T-cell (primary cell): Measurements from ENCODE around the gene BRPF1. TPM values are rescaled to one million over a fixed set of nuclear protein-coding genes. Genes with fewer than 3 reads are reported as not detected.

ENCODE experiments used
- ATAC-seq, 4 experiments: fragments of 200-7000 bp in 3 of 4; fragments of 150-1000 bp in 1 of 4; cut with Tn5 transposase; replicated peaks in 1 of 4; 1 replicate in 3 of 4; 2 replicates in 1 of 4; pipeline ENCODE4 v1.10.0; 2021; ENCODE audit warnings: moderate library complexity in 3 of 4, mild to moderate bottlenecking in 2 of 4, moderate number of reproducible peaks in 1 of 4
- CTCF ChIA-PET, 2 donors: fragments of 300-600 bp; sonication (Branson Sonifier 250); formaldehyde crosslinking; loops; one replicate each; lab custom pipeline; 2022; ENCODE audit warnings: antibody characterized with exemption in 2 of 2; lab: Charles Lee
- POLR2A ChIA-PET, 2 donors: fragments of 300-600 bp; sonication (Branson Sonifier 250); formaldehyde crosslinking; loops; one replicate each; lab custom pipeline; 2022; ENCODE audit warnings: antibody characterized with exemption in 2 of 2; lab: Charles Lee
- DNase-seq, 35 experiments: peaks; one replicate each; pipeline versions ENCODE4 v3.0.0 to v3.0.0-alpha.2; 2013 to 2023
- H3K27ac ChIP-seq: one replicate; pipeline ENCODE4 v1.5.1; 2013; ENCODE audit warnings: low read length
- H3K27me3 ChIP-seq, 2 experiments: replicated peaks in 1 of 2; 1 replicate in 1 of 2; 2 replicates in 1 of 2; pipeline versions ENCODE4 v1.6.1 to v1.7.0; 2013; ENCODE audit warnings: low read length in 1 of 2, mixed read lengths in 1 of 2; ENCODE audit not compliant: control insufficient read depth in 2 of 2, insufficient read depth in 2 of 2; ENCODE audit errors: extremely low read depth in 1 of 2
- H3K36me3 ChIP-seq, 2 donors: 1 replicate in 1 of 2; 2 replicates in 1 of 2; pipeline versions ENCODE4 v1.6.1 to v1.7.0; 2013; ENCODE audit warnings: low read length in 1 of 2; ENCODE audit not compliant: control insufficient read depth in 2 of 2, insufficient read depth in 1 of 2; ENCODE audit errors: extremely low read depth in 1 of 2
- H3K4me1 ChIP-seq, 2 experiments: 1 replicate in 1 of 2; 2 replicates in 1 of 2; pipeline versions ENCODE4 v1.6.1 to v1.7.0; 2013; ENCODE audit warnings: low read length in 2 of 2, mixed read lengths in 1 of 2; ENCODE audit not compliant: insufficient read depth in 2 of 2, control insufficient read depth in 1 of 2; ENCODE audit errors: extremely low read depth in 1 of 2
- H3K4me3 ChIP-seq, 2 donors: 1 replicate in 1 of 2; 2 replicates in 1 of 2; pipeline versions ENCODE4 v1.5.1 to v1.7.0; 2013; ENCODE audit warnings: mild to moderate bottlenecking in 2 of 2, low read length in 1 of 2, moderate library complexity in 1 of 2; ENCODE audit not compliant: control insufficient read depth in 1 of 2; ENCODE audit errors: extremely low read depth in 1 of 2
- H3K9me3 ChIP-seq: 2 replicates; pipeline ENCODE4 v1.7.0; 2013
- H3K27ac Mint-ChIP-seq, 2 donors: one replicate each; pipeline ENCODE4 v1.8.0; 2020 to 2021; ENCODE audit warnings: mild to moderate bottlenecking in 2 of 2, mixed read lengths in 2 of 2
- H3K27me3 Mint-ChIP-seq, 2 donors: one replicate each; pipeline ENCODE4 v1.8.0; 2021 to 2022; ENCODE audit warnings: mixed read lengths in 2 of 2
- H3K36me3 Mint-ChIP-seq: one replicate; pipeline ENCODE4 v1.8.0; 2021; ENCODE audit warnings: mixed read lengths
- H3K4me1 Mint-ChIP-seq, 3 donors: one replicate each; pipeline ENCODE4 v1.8.0; 2020 to 2022; ENCODE audit warnings: mixed read lengths in 3 of 3, mild to moderate bottlenecking in 1 of 3
- H3K4me3 Mint-ChIP-seq, 3 donors: one replicate each; pipeline ENCODE4 v1.8.0; 2020 to 2022; ENCODE audit warnings: mild to moderate bottlenecking in 3 of 3, mixed read lengths in 3 of 3, moderate library complexity in 3 of 3
- H3K9me3 Mint-ChIP-seq, 3 donors: one replicate each; pipeline ENCODE4 v1.8.0; 2020 to 2022; ENCODE audit warnings: mixed read lengths in 3 of 3
- WGBS: methylation state at CpG from one replicate; pipeline ENCODE4 v1.1.5; 2013; ENCODE audit warnings: missing lambda C conversion rate; ENCODE audit not compliant: insufficient coverage; 5-methylcytosine and 5-hydroxymethylcytosine counted together
- total RNA-seq, 35 experiments: library from RNA in 6 of 35; stranded (reverse) in 6 of 35; fragments of 120-200 nt in 1 of 35; gene quantifications; one replicate each; pipeline versions ENCODE4 v1.2.1 to v1.2.4 and lab custom pipeline; 2013 to 2026

BRPF1 gene
- total RNA-seq, 5 donors from 2014 or later (not counting 1 experiment from before 2014, with no cell fraction given), result 28.6 to 46.3 (median 39.0) TPM

- H3K9me3 ChIP-seq, result no peaks in the 10 kb centered on the region
- ATAC-seq (peak in 1 of 4 experiments; percentile 55), DNase-seq (peak in 1 of 35 experiments; percentile 45)
- H3K27ac Mint-ChIP-seq, result no peak overlapping the region
- no peak overlapping the region for H3K27ac ChIP-seq
- peaks cover 55 to 60% (median 56%) of the 10 kb centered on the region in 3 donors for H3K4me1 Mint-ChIP-seq
- H3K9me3 Mint-ChIP-seq, result no peaks in the 10 kb centered on the region
- peaks cover 14 to 48% of the 10 kb centered on the region in 2 donors for H3K36me3 ChIP-seq
- H3K36me3 Mint-ChIP-seq, result peaks cover 40% of the 10 kb centered on the region
- WGBS, result 60% methylated on average over 2 of the region's 3 CpGs
- H3K27me3 Mint-ChIP-seq, result no peaks in the 10 kb centered on the region
- H3K4me3 ChIP-seq, result no peak overlapping the region
- ChIA-PET POLR2A (interaction anchor here (0.7 kb wide), 2 partner anchors 52 to 64 kb away, joined by 5 to 6 read pairs; no protein-coding TSS in a partner anchor), CTCF (interaction anchor here in 1 of 2 donors (0.7 kb wide), 1 partner anchor 204 kb away, joined by 7 read pairs; the partner anchor contains the start of gene EMC3)
- H3K4me3 Mint-ChIP-seq, result no peak overlapping the region
- no peaks in the 10 kb centered on the region for H3K27me3 ChIP-seq
- H3K4me1 ChIP-seq, result peaks cover 38 to 53% of the 10 kb centered on the region in 2 experiments
Observed at GRCh38 chr3:9782770-9783169, 51.2 kb downstream of the BRPF1 start.

- H3K27ac ChIP-seq, result no peak overlapping the region
- H3K9me3 ChIP-seq, result no peaks in the 10 kb centered on the region
- no peaks in the 10 kb centered on the region for H3K27me3 ChIP-seq
- Mint-ChIP-seq H3K36me3 (peaks cover 44% of the 10 kb centered on the region), H3K27me3 (no peaks in the 10 kb centered on the region), H3K9me3 (no peaks in the 10 kb centered on the region), H3K4me1 (peaks cover 47 to 51% (median 47%) of the 10 kb centered on the region in 3 donors), H3K27ac (no peak overlapping the region), H3K4me3 (no peak overlapping the region)
- CTCF ChIA-PET, result no interaction called here
- H3K4me3 ChIP-seq, result no peak overlapping the region
- WGBS, result 98% methylated on average over 13 of the region's 14 CpGs
- peaks cover 14 to 53% of the 10 kb centered on the region in 2 donors for H3K36me3 ChIP-seq
- H3K4me1 ChIP-seq, result peaks cover 33 to 45% of the 10 kb centered on the region in 2 experiments
- ATAC-seq (no peak), DNase-seq (no peak)
- POLR2A ChIA-PET, result no interaction called here
Observed at GRCh38 chr3:9783954-9784353, 52.4 kb downstream of the BRPF1 start.

DNA sequence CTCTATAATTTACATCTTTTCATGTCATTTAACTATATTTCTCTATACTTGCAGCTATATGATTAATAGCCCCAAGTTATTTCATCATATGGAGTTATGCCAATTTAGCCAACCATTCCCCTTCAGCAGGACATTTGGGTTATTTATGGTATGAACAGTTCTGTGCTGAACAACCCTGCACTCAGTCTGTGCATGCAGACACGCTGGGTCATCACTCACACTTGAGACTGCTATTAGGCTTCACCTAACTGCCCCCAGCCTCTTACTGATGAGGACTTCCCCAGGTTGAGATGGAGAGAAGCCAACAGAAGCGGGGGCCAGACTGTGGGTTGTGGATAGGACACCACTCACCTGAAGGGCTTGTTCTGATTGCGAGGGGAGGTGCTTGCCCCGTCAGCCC lies 53.4 kb downstream of the BRPF1 start:
- no peaks in the 10 kb centered on the region for H3K27me3 ChIP-seq
- H3K9me3 ChIP-seq, result no peaks in the 10 kb centered on the region
- WGBS, result no CpG with 5 or more reads among the region's 4 CpGs
- Mint-ChIP-seq H3K36me3 (peaks cover 51% of the 10 kb centered on the region), H3K4me3 (no peak overlapping the region), H3K4me1 (peaks cover 42 to 49% (median 43%) of the 10 kb centered on the region in 3 donors), H3K27me3 (no peaks in the 10 kb centered on the region), H3K27ac (no peak overlapping the region), H3K9me3 (no peaks in the 10 kb centered on the region)
- peaks cover 27 to 38% of the 10 kb centered on the region in 2 experiments for H3K4me1 ChIP-seq
- POLR2A ChIA-PET, result no interaction called here
- H3K27ac ChIP-seq, result no peak overlapping the region
- H3K36me3 ChIP-seq, result peaks cover 14 to 61% of the 10 kb centered on the region in 2 donors
- CTCF ChIA-PET, result no interaction called here
- no peak overlapping the region for H3K4me3 ChIP-seq
- DNase-seq (no peak), ATAC-seq (no peak)

DNA sequence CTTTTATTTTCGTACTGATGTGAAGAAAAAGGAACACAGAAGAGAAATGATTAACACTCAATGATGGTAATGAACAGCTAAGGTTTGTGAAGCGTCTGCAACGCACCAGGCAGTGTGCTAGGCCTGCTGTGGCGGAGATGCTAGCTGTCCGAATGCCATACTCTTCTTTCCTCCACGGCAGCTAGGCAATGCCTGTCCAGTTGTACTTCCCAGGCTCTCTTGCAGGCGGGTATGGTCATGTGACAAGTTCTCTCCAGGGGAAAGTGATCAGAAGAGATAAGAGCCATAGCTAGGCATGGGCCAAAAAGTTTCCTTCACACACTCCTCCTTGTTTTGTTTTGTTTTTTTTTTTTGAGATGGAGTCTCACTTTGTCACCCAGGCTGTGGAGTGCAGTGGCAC lies 54.1 kb downstream of the BRPF1 start:
- Histone ChIP-seq H3K9me3 (no peaks in the 10 kb centered on the region), H3K27me3 (no peaks in the 10 kb centered on the region), H3K36me3 (peaks cover 14 to 66% of the 10 kb centered on the region in 2 donors), H3K4me3 (no peak overlapping the region), H3K4me1 (peaks cover 25 to 37% of the 10 kb centered on the region in 2 experiments), H3K27ac (no peak overlapping the region)
- no peaks in the 10 kb centered on the region for H3K9me3 Mint-ChIP-seq
- CTCF ChIA-PET, result interaction anchor here in 1 of 2 donors (0.5 to 0.6 kb wide), 2 partner anchors 15 to 133 kb away, joined by 3 to 4 read pairs; no protein-coding TSS in a partner anchor
- DNase-seq, result no peak
- H3K27ac Mint-ChIP-seq, result no peak overlapping the region
- 100% methylated on average over 1 of the region's 7 CpGs for WGBS
- POLR2A ChIA-PET, result interaction anchor here in 1 of 2 donors (0.6 kb wide), 1 partner anchor 216 kb away, joined by 3 read pairs; no protein-coding TSS in a partner anchor
- no peak overlapping the region for H3K4me3 Mint-ChIP-seq
- peaks cover 42 to 49% (median 43%) of the 10 kb centered on the region in 3 donors for H3K4me1 Mint-ChIP-seq
- ATAC-seq, result no peak
- peaks cover 56% of the 10 kb centered on the region for H3K36me3 Mint-ChIP-seq
- no peaks in the 10 kb centered on the region for H3K27me3 Mint-ChIP-seq

- ChIA-PET CTCF (interaction anchor here in 1 of 2 donors (0.5 kb wide), 1 partner anchor 15 kb away, joined by 3 read pairs; no protein-coding TSS in a partner anchor), POLR2A (no interaction called here)
- Mint-ChIP-seq H3K9me3 (no peaks in the 10 kb centered on the region), H3K27me3 (no peaks in the 10 kb centered on the region), H3K4me3 (no peak overlapping the region), H3K4me1 (peaks cover 42 to 49% (median 44%) of the 10 kb centered on the region in 3 donors), H3K27ac (no peak overlapping the region), H3K36me3 (peaks cover 55% of the 10 kb centered on the region)
- no peak overlapping the region for H3K4me3 ChIP-seq
- no peaks in the 10 kb centered on the region for H3K9me3 ChIP-seq
- no peak for ATAC-seq
- no CpG with 5 or more reads among the region's 7 CpGs for WGBS
- no peak for DNase-seq
- H3K36me3 ChIP-seq, result peaks cover 14 to 71% of the 10 kb centered on the region in 2 donors
- peaks cover 25 to 37% of the 10 kb centered on the region in 2 experiments for H3K4me1 ChIP-seq
- H3K27ac ChIP-seq, result no peak overlapping the region
- H3K27me3 ChIP-seq, result no peaks in the 10 kb centered on the region
Observed at GRCh38 chr3:9786209-9786739, 54.7 kb downstream of the BRPF1 start.

DNA sequence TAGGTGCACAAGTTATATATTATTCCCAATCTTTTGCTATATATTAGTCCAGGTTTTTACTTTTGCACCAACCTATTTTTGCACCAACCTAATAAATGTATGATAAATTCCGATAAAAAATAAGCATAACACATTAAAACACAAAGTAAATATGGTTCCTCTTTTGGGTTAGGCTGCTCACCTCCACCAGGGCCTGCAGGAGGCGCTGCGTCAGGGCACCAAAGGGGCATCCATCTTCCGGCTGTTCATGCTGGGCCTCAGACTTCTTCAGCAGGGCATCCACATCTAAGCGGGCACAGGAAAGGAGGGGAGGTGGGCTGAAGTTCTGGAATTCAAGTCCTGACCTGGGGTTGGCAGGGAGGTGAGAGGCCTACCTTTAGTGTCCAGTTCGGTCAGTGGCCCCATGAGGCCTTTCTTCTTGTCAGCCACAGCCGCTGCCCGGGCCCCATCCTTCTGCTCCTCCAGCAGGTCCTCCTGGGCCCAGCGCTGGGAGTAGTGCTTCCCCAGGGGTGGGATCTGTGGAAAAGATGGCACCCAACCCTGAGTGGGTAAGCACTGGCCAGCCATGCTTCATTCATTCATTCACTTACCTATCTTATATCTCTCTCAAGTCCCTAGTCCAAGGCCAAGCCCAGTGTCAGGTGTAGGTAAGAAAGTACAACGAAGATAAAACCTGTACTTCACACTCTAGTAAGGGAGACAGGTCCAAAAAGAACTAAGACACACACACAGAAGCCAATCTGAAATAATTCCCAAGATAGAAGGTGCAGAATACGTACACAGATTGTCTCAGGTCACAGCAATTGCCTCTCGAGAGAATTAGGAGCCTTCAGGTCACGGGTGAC lies 55.5 kb downstream of the BRPF1 start:
- DNase-seq (peak in 1 of 35 experiments; percentile 23), ATAC-seq (no peak)
- Mint-ChIP-seq H3K9me3 (no peaks in the 10 kb centered on the region), H3K4me3 (no peak overlapping the region), H3K27ac (peak overlapping the region; percentile 39 to 65), H3K27me3 (no peaks in the 10 kb centered on the region), H3K4me1 (peaks cover 46 to 50% (median 48%) of the 10 kb centered on the region in 3 donors), H3K36me3 (peaks cover 51% of the 10 kb centered on the region)
- H3K4me1 ChIP-seq, result peaks cover 23 to 39% of the 10 kb centered on the region in 2 experiments
- no peaks in the 10 kb centered on the region for H3K9me3 ChIP-seq
- WGBS, result 78% methylated on average over 3 of the region's 13 CpGs
- ChIA-PET CTCF (no interaction called here), POLR2A (interaction anchor here in 1 of 2 donors (0.7 kb wide), 1 partner anchor 22 kb away, joined by 3 read pairs; no protein-coding TSS in a partner anchor)
- no peak overlapping the region for H3K4me3 ChIP-seq
- peak overlapping the region; percentile 1 for H3K27ac ChIP-seq
- peaks cover 6 to 71% of the 10 kb centered on the region in 2 donors for H3K36me3 ChIP-seq
- H3K27me3 ChIP-seq, result no peaks in the 10 kb centered on the region
